HG02840 (cell line): ENCODE results near the gene SLC35G1.

Source experiments
- ATAC-seq: cut with Tn5 transposase; IDR thresholded peaks from one replicate; pipeline ENCODE4 v1.9.1; 2021; ENCODE audit warnings: mild to moderate bottlenecking, moderate library complexity, moderate number of reproducible peaks; ENCODE audit not compliant: unreplicated experiment, low FRiP score

Gene SLC35G1

DNA sequence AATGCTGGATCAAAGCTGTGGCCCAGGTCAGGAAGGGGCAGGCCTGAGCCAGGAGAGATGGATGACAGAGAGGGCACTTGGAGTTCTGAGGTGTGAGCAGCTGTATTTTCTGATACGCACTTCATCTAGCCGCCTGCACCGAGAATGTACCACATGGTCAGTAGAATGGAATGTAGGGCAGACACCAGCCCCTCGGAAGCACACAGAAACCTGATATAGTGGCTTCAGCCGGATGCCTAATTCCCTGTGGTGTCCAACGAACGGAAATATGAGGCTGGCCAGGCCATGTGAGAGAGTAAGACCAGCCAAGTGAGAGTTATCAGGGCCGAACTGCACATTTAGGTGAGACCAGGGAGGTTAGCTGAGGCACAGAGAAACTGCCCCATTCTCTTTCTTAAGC, 53.3 kb downstream of the SLC35G1 start:
- no peak for ATAC-seq

DNA sequence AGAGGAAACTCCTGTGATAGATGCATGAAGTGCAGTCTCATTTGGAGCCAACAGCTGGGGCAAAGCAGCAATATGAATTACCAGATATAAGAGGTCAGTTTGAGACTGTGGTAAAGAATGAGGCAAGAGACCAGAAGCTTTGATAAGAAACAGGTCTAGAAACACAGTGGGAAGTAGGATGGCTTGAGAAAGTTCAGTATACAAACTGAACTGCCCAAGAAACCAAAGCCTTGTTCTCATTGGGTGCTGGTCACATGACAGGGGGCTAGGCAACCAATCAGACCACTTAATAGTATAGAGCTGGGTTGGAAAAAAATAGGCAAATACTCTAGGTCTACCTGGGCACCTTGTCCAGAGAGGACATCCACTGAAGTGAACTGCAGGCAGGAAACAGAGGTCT, 53.7 kb downstream of the SLC35G1 start:
- no peak for ATAC-seq

DNA sequence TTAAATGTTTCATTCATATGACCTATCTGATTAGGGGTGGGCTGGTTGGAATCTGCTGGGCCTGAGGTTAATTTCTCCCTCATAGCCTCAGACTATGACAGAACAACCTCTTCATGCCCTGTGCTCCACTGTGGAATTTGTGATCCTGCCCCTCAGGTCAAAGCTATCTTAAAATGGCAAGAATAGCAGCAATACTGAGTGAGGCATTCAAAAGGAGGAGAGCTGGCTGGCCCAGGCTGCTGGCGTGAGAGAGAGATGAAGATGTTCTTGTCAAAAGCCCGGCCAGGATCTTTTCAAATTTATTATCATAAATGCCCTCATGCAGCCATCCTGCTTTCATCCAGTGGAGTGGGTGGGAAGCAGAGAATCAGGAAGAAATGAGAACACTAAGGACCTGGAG, 58.1 kb downstream of the SLC35G1 start:
- ATAC-seq: no peak
